Activated T-cell treated with anti-CD3 and anti-CD28 coated beads for 48 hours (primary cell): ENCODE measurements around the gene PRDM11.

Source experiments
- DNase-seq: peaks from one replicate; pipeline ENCODE4 v3.0.0-alpha.2; 2020; ENCODE audit warnings: low read depth

The PRDM11 gene

GRCh38 chr11:45211732-45212131, 65.3 kb downstream of the PRDM11 start:
- no peak for DNase-seq

GRCh38 chr11:45212566-45213315, 66.3 kb downstream of the PRDM11 start:
- DNase-seq = no peak

GRCh38 chr11:45213316-45213665, 66.9 kb downstream of the PRDM11 start:
- no peak for DNase-seq

- no peak for DNase-seq
These were observed 67.3 kb downstream of the PRDM11 start for GRCh38 chr11:45213717-45214116.

GRCh38 chr11:45215098-45215865, 68.8 kb downstream of the PRDM11 start:
- no peak for DNase-seq

GRCh38 chr11:45216031-45216430, 69.6 kb downstream of the PRDM11 start:
- no peak for DNase-seq

- DNase-seq = no peak
These were observed 70.5 kb downstream of the PRDM11 start for GRCh38 chr11:45216901-45217300.

- no peak for DNase-seq
These were observed 71.6 kb downstream of the PRDM11 start for GRCh38 chr11:45217991-45218390.

- no peak for DNase-seq
These were observed 72.3 kb downstream of the PRDM11 start for GRCh38 chr11:45218705-45219104.

GRCh38 chr11:45219411-45219810, 73.0 kb downstream of the PRDM11 start:
- DNase-seq = no peak

GRCh38 chr11:45223496-45223895, 77.1 kb downstream of the PRDM11 start:
- DNase-seq = no peak

- no peak for DNase-seq
These were observed 78.3 kb downstream of the PRDM11 start for GRCh38 chr11:45224766-45225165.

GRCh38 chr11:45225277-45225676, 78.8 kb downstream of the PRDM11 start:
- no peak for DNase-seq

- no peak for DNase-seq
These were observed 79.8 kb downstream of the PRDM11 start for GRCh38 chr11:45225961-45226871.

GRCh38 chr11:45226901-45227300, 80.5 kb downstream of the PRDM11 start:
- no peak for DNase-seq

- DNase-seq = no peak
These were observed 81.4 kb downstream of the PRDM11 start for GRCh38 chr11:45227836-45228235.

GRCh38 chr11:45229401-45230020, 83.1 kb downstream of the PRDM11 start:
- DNase-seq = no peak

- DNase-seq = no peak
These were observed 86.1 kb downstream of the PRDM11 start for GRCh38 chr11:45232341-45233080.

- DNase-seq = peak; percentile 56
These were observed 86.8 kb downstream of the PRDM11 start for GRCh38 chr11:45233121-45233803.

GRCh38 chr11:45233804-45234170, 87.3 kb downstream of the PRDM11 start:
- no peak for DNase-seq
